Breast epithelium (tissue), 4 donors: ENCODE data around the gene OR51B6. TPM values are rescaled to one million over a fixed set of nuclear protein-coding genes. Genes with fewer than 3 reads are reported as not detected.
"Not testable (repeated sequence)": the region's sequence is repeated elsewhere in the genome, so short reads cannot be mapped to it uniquely, and the experiment has no call there.

Experiments used
- DNase-seq, 2 donors: peaks; one replicate each; pipeline ENCODE4 v3.0.0-alpha.2; 2019; ENCODE audit warnings: low spot score in 2 of 2
- H3K27ac ChIP-seq, 2 donors: fragments of 200-600 bp; sonication (generic) in 1 of 2; one replicate each; pipeline ENCODE4 v1.5.1; 2016 to 2019; ENCODE audit warnings: mild to moderate bottlenecking in 1 of 2
- H3K27me3 ChIP-seq, 2 donors: fragments of 200-600 bp; sonication (generic) in 1 of 2; one replicate each; pipeline versions ENCODE4 v1.5.1 to v1.6.0; 2017 to 2019; ENCODE audit warnings: control low read depth in 1 of 2, mild to moderate bottlenecking in 1 of 2
- H3K36me3 ChIP-seq: fragments of 200-600 bp; one replicate; pipeline ENCODE4 v1.5.1; 2019
- H3K4me1 ChIP-seq, 2 donors: fragments of 200-600 bp; sonication (generic); one replicate each; pipeline ENCODE4 v1.5.1; 2016 to 2019; ENCODE audit warnings: control low read depth in 1 of 2
- H3K4me3 ChIP-seq, 3 donors: fragments of 200-600 bp; sonication (generic); 1 replicate in 2 of 3; 2 replicates in 1 of 3; pipeline ENCODE4 v1.5.1; 2016 to 2019; ENCODE audit warnings: mild to moderate bottlenecking in 3 of 3, moderate library complexity in 2 of 3
- H3K9me3 ChIP-seq, 2 donors: fragments of 200-600 bp; sonication (generic) in 1 of 2; one replicate each; pipeline ENCODE4 v1.5.1; 2016 to 2019; ENCODE audit warnings: control low read depth in 1 of 2
- CTCF ChIP-seq, 3 donors: fragments of 450-650 bp; IDR thresholded peaks; one replicate each; pipeline ENCODE4 v1.5.1; 2016 to 2017; ENCODE audit warnings: antibody characterized with exemption in 3 of 3, mild to moderate bottlenecking in 3 of 3, moderate library complexity in 3 of 3
- POLR2A ChIP-seq: fragments of 450-650 bp; IDR thresholded peaks from one replicate; pipeline ENCODE4 v1.6.1; 2016; ENCODE audit warnings: antibody characterized with exemption, mild to moderate bottlenecking, moderate library complexity
- POLR2AphosphoS5 ChIP-seq, 3 donors: sonication (generic); formaldehyde crosslinking; IDR thresholded peaks; one replicate each; pipeline ENCODE4 v1.6.1; 2017; ENCODE audit warnings: antibody characterized with exemption in 3 of 3
- intact Hi-C: fragments of 100-400 bp; cut with DNase I; formaldehyde crosslinking; loops from one replicate; pipeline ENCODE4 v1.15.1; 2023; ENCODE audit warnings: low total_unique reads
- total RNA-seq, 3 donors: library from RNA; depleted of rRNA; stranded (reverse); fragments of >200 nt; gene quantifications; one replicate each; pipeline ENCODE4 v1.1.0, GENCODE V29; 2016

The OR51B6 gene
- total RNA-seq, 3 donors from 2014 or later, result not detected

- Histone ChIP-seq H3K27me3 (no peaks in the 10 kb centered on the region), H3K27ac (no peak overlapping the region), H3K4me1 (no peaks in the 10 kb centered on the region), H3K36me3 (no peaks in the 10 kb centered on the region), H3K4me3 (no peak overlapping the region), H3K9me3 (no peaks in the 10 kb centered on the region)
- intact Hi-C loops, result no loop called here
- TF ChIP-seq CTCF (IDR thresholded peaks at IDR 0.05), result no peak
- no peak for TF ChIP-seq POLR2A
- no peak for TF ChIP-seq POLR2AphosphoS5 (IDR thresholded peaks at IDR 0.05)
- no peak for DNase-seq
Observed at GRCh38 chr11:5336331-5336730, 15.0 kb upstream of the OR51B6 start.

GRCh38 chr11:5337253-5337652 lies 14.1 kb upstream of the OR51B6 start:
- not testable (repeated sequence) for H3K4me3 ChIP-seq, H3K27me3 ChIP-seq

GRCh38 chr11:5339771-5340322 lies 11.5 kb upstream of the OR51B6 start:
- TF ChIP-seq POLR2A (no peak), CTCF (IDR thresholded peaks at IDR 0.05) (no peak), POLR2AphosphoS5 (IDR thresholded peaks at IDR 0.05) (no peak)

More at GRCh38 chr11:5337253-5337652, 14.1 kb upstream of the OR51B6 start:
- DNase-seq, H3K4me1 ChIP-seq, intact Hi-C loops, H3K9me3 ChIP-seq, H3K27ac ChIP-seq, H3K36me3 ChIP-seq: not testable (repeated sequence)

GRCh38 chr11:5343474-5344335 lies 7.6 kb upstream of the OR51B6 start, which contains the start of gene OR51B5:
TSS of gene OR51B5 (minus strand) at chr11:5343524. CDS start at chr11:5343524, 0 bp downstream.
- Histone ChIP-seq H3K4me3 (no peak within 1 kb of the TSS), H3K27me3 (no peaks in the 10 kb centered on the region), H3K9me3 (no peaks in the 10 kb centered on the region), H3K4me1 (no peaks in the 10 kb centered on the region), H3K27ac (no peak within 1 kb of the TSS), H3K36me3 (no peaks in the 10 kb centered on the region)
- intact Hi-C loops, result no loop called here
- TF ChIP-seq POLR2AphosphoS5 (IDR thresholded peaks at IDR 0.05) (no peak), CTCF (IDR thresholded peaks at IDR 0.05) (no peak), POLR2A (no peak)
- DNase-seq, result no peak

More at GRCh38 chr11:5339771-5340322, 11.5 kb upstream of the OR51B6 start:
- Histone ChIP-seq H3K4me1 (no peaks in the 10 kb centered on the region), H3K27me3 (no peaks in the 10 kb centered on the region), H3K9me3 (no peaks in the 10 kb centered on the region), H3K27ac (no peak overlapping the region), H3K36me3 (no peaks in the 10 kb centered on the region), H3K4me3 (no peak overlapping the region)
- intact Hi-C loops, result no loop called here
- DNase-seq, result no peak

- H3K27ac ChIP-seq, result no peak overlapping the region
- H3K9me3 ChIP-seq, result no peaks in the 10 kb centered on the region
- no peak overlapping the region for H3K4me3 ChIP-seq
- H3K27me3 ChIP-seq, result no peaks in the 10 kb centered on the region
- no peaks in the 10 kb centered on the region for H3K4me1 ChIP-seq
- DNase-seq, result no peak
- no peaks in the 10 kb centered on the region for H3K36me3 ChIP-seq
- intact Hi-C loops, result no loop called here
- TF ChIP-seq CTCF (IDR thresholded peaks at IDR 0.05) (no peak), POLR2AphosphoS5 (IDR thresholded peaks at IDR 0.05) (no peak), POLR2A (no peak)
Observed at GRCh38 chr11:5345831-5346230, 5.5 kb upstream of the OR51B6 start.
